Trophoblast cell (in vitro differentiated cells and primary cell): ENCODE data around the gene DAGLB.

Source experiments
- DNase-seq, 2 donors: peaks; one replicate each; pipeline ENCODE4 v3.0.0-alpha.2; 2016
- H2AFZ ChIP-seq: 2 replicates; pipeline ENCODE4 v1.6.1; 2013; ENCODE audit warnings: low read length, moderate library complexity, mild to moderate bottlenecking; ENCODE audit not compliant: insufficient read depth, poor library complexity
- H2AK5ac ChIP-seq: 2 replicates; pipeline ENCODE4 v1.6.1; 2013; ENCODE audit warnings: mild to moderate bottlenecking, low read length
- H2BK120ac ChIP-seq: 2 replicates; pipeline ENCODE4 v1.6.1; 2013; ENCODE audit warnings: low read length, mild to moderate bottlenecking, moderate library complexity; ENCODE audit not compliant: insufficient read depth, poor library complexity
- H2BK12ac ChIP-seq: 2 replicates; pipeline ENCODE4 v1.6.1; 2013; ENCODE audit warnings: mild to moderate bottlenecking, low read length, moderate library complexity
- H2BK5ac ChIP-seq: 2 replicates; pipeline ENCODE4 v1.6.1; 2013; ENCODE audit warnings: low read length, low read depth, moderate library complexity, mild to moderate bottlenecking; ENCODE audit not compliant: poor library complexity
- H3K14ac ChIP-seq: 2 replicates; pipeline ENCODE4 v1.6.1; 2013; ENCODE audit warnings: mild to moderate bottlenecking, low read length
- H3K18ac ChIP-seq: 2 replicates; pipeline ENCODE4 v1.6.1; 2013; ENCODE audit warnings: mild to moderate bottlenecking, low read length
- H3K23ac ChIP-seq: 2 replicates; pipeline ENCODE4 v1.6.1; 2013; ENCODE audit warnings: low read length
- H3K27ac ChIP-seq: 2 replicates; pipeline ENCODE4 v1.5.1; 2013; ENCODE audit warnings: low read depth, mild to moderate bottlenecking, inconsistent platforms, low read length, moderate library complexity
- H3K27me3 ChIP-seq: 2 replicates; pipeline ENCODE4 v1.6.1; 2013; ENCODE audit warnings: inconsistent platforms, mild to moderate bottlenecking, low read length, moderate library complexity; ENCODE audit not compliant: insufficient read depth
- H3K36me3 ChIP-seq, 2 experiments: 1 replicate in 1 of 2; 2 replicates in 1 of 2; pipeline ENCODE4 v1.6.1; 2013; ENCODE audit warnings: low read length in 2 of 2, mild to moderate bottlenecking in 2 of 2, moderate library complexity in 1 of 2; ENCODE audit not compliant: insufficient read depth in 2 of 2, control insufficient read depth in 1 of 2
- H3K4ac ChIP-seq: 2 replicates; pipeline ENCODE4 v1.6.1; 2013; ENCODE audit warnings: low read depth, mild to moderate bottlenecking, low read length, moderate library complexity
- H3K4me1 ChIP-seq, 2 experiments: 1 replicate in 1 of 2; 2 replicates in 1 of 2; pipeline ENCODE4 v1.6.1; 2013; ENCODE audit warnings: low read length in 2 of 2, mild to moderate bottlenecking in 2 of 2, moderate library complexity in 1 of 2; ENCODE audit not compliant: insufficient read depth in 2 of 2, control insufficient read depth in 1 of 2
- H3K4me2 ChIP-seq: 2 replicates; pipeline ENCODE4 v1.6.1; 2013; ENCODE audit warnings: inconsistent platforms, mild to moderate bottlenecking, low read length, moderate library complexity
- H3K4me3 ChIP-seq: 2 replicates; pipeline ENCODE4 v1.5.1; 2013; ENCODE audit warnings: mild to moderate bottlenecking, low read depth, low read length, inconsistent platforms
- H3K79me1 ChIP-seq: one replicate; pipeline ENCODE4 v1.6.1; 2013; ENCODE audit warnings: low read length
- H3K79me2 ChIP-seq: 2 replicates; pipeline ENCODE4 v1.6.1; 2013; ENCODE audit warnings: low read length, mild to moderate bottlenecking; ENCODE audit not compliant: control insufficient read depth, insufficient read depth, poor library complexity
- H3K9ac ChIP-seq: 2 replicates; pipeline ENCODE4 v1.6.1; 2013; ENCODE audit warnings: mild to moderate bottlenecking, low read length
- H3K9me3 ChIP-seq: 2 replicates; pipeline ENCODE4 v1.6.1; 2013; ENCODE audit warnings: low read depth, mild to moderate bottlenecking, control low read depth, inconsistent platforms, low read length; ENCODE audit not compliant: insufficient read depth
- H4K12ac ChIP-seq: 2 replicates; pipeline ENCODE4 v1.6.1; 2013; ENCODE audit warnings: low read depth, mild to moderate bottlenecking, low read length, moderate library complexity
- H4K8ac ChIP-seq: 2 replicates; pipeline ENCODE4 v1.6.1; 2013; ENCODE audit warnings: low read depth, mild to moderate bottlenecking, low read length, moderate library complexity
- H4K91ac ChIP-seq: one replicate; pipeline ENCODE4 v1.6.1; 2013; ENCODE audit warnings: low read depth, mild to moderate bottlenecking, low read length, moderate library complexity
- WGBS: extraction: QIAGEN DNeasy Blood & Tissue Kit; methylation state at CpG from one replicate; pipeline ENCODE4 v1.1.7; 2013; ENCODE audit warnings: missing lambda C conversion rate; ENCODE audit not compliant: insufficient read length, insufficient coverage; ENCODE audit errors: extremely low coverage; 5-methylcytosine and 5-hydroxymethylcytosine counted together

DAGLB gene

DNA sequence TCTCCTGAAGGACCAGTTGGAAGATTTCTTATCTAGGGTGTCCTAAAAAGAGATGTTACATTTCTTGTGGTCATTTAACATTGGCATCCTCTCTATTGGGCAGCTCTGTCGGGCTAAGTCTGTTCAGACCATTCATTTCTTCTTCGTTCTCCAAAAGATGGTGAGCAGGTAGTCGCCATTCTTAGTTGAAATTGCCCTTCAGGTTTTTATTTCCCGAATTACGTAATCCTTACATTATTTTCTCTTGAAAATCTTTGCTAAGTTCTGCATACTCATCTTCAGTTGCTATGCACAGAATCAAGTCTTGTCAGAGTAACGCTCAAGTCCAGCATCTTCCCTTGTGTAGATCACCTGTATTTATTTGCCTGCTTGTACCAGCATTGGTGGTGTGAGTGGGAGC, 53.6 kb downstream of the DAGLB start:
- Histone ChIP-seq H3K4me3 (no peak overlapping the region), H2AK5ac (no peak overlapping the region), H3K27me3 (no peaks in the 10 kb centered on the region), H2AFZ (no peak overlapping the region), H3K9ac (no peak overlapping the region), H3K4me2 (no peak overlapping the region), H2BK120ac (no peak overlapping the region), H3K4me1 (peaks cover 26 to 32% of the 10 kb centered on the region in 2 experiments), H4K8ac (no peak overlapping the region), H3K4ac (peak overlapping the region; percentile 87), H4K12ac (no peak overlapping the region), H3K36me3 (peaks cover 13 to 19% of the 10 kb centered on the region in 2 experiments), H3K23ac (no peak overlapping the region), H2BK12ac (no peak overlapping the region), H3K79me2 (peaks cover 14% of the 10 kb centered on the region), H3K27ac (peak overlapping the region; percentile 9), H3K9me3 (no peaks in the 10 kb centered on the region), H3K79me1 (peaks cover 2% of the 10 kb centered on the region), H3K18ac (no peak overlapping the region), H4K91ac (no peak overlapping the region), H2BK5ac (no peak overlapping the region), H3K14ac (peak overlapping the region; percentile 2)
- no CpG with 5 or more reads among the region's 6 CpGs for WGBS
- DNase-seq, result peak in 1 of 2 donors; percentile 58

DNA sequence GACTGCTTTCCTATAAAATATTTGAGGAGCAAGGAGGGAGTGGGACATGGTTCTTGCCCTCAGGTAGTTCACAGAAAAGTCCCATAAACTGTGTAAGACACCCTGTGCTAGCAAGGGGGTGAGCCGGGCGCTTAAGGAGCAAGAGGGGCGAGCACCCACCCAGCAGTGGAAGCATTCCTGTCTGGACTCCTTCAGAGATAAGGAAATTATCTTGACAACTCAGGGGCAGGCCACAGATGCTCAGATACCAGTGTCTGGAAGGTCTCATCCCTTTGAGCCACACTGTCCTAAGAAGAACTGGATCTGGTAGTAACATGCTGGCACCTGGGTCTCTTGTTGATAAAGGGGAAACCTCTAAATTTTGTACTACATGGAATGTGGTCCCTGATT, 54.1 kb downstream of the DAGLB start:
- Histone ChIP-seq H3K18ac (no peak overlapping the region), H3K27me3 (no peaks in the 10 kb centered on the region), H3K79me2 (peaks cover 14% of the 10 kb centered on the region), H2AFZ (no peak overlapping the region), H3K36me3 (peaks cover 16 to 22% of the 10 kb centered on the region in 2 experiments), H2BK5ac (no peak overlapping the region), H2AK5ac (no peak overlapping the region), H4K91ac (no peak overlapping the region), H3K23ac (no peak overlapping the region), H3K14ac (no peak overlapping the region), H2BK12ac (no peak overlapping the region), H4K12ac (no peak overlapping the region), H3K4me3 (no peak overlapping the region), H3K27ac (peak overlapping the region; percentile 5), H3K4me1 (peaks cover 23 to 28% of the 10 kb centered on the region in 2 experiments), H3K9me3 (no peaks in the 10 kb centered on the region), H4K8ac (no peak overlapping the region), H3K4me2 (no peak overlapping the region), H3K4ac (no peak overlapping the region), H2BK120ac (no peak overlapping the region), H3K9ac (no peak overlapping the region), H3K79me1 (no peaks in the 10 kb centered on the region)
- peak; percentile 60 to 70 for DNase-seq
- WGBS, result no CpG with 5 or more reads among the region's 3 CpGs

DNA sequence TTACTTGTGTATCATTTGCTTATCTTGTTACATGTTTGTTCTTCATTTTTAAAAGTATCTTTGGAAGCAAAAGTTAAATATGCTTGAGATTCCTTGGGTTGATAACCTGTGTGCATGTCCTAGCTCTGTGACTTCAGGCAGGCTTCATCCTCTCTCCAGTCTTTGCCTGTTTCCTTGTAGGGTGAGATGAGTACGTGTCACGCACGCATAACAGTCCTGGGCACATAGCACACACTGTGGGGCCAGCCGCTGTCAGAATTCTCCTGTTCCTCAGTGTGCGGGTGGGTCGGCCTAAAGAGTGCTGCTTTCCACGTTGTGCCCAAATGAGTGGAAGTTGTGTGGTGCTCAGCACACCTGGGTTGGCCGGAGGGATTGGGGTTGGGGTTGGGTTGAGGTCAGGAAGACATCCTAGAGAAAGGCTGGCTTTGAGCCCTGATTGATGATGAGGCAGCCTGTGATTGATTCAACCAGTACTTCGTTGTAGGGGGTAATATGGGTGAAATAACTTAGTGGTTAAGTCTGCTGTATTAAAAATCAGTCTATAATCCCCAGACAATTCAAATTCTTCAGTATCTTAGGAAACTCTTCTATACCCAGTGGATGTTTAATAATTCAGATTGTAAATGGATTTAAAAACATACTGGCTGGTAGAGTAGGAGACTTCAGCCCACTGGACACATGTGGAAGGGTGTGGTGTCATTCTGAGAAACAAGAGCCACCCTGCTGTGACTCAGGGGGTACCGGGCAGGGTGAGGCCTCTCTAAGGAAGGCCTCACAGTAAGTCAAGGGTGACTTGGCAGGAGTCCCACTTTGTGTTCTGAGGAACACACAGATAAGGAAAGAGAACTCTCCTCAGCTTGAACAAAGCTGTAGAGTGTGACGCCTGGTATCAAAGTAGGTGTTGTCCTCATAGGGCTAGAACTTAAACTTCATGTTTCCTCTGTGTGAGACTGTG, 54.8 kb downstream of the DAGLB start:
- Histone ChIP-seq H3K4me1 (peaks cover 21 to 25% of the 10 kb centered on the region in 2 experiments), H3K79me1 (no peaks in the 10 kb centered on the region), H3K23ac (peak overlapping the region; percentile 3), H3K9ac (no peak overlapping the region), H3K4ac (no peak overlapping the region), H3K9me3 (no peaks in the 10 kb centered on the region), H4K8ac (no peak overlapping the region), H3K27ac (peak overlapping the region; percentile 57), H3K18ac (no peak overlapping the region), H3K14ac (no peak overlapping the region), H2AK5ac (no peak overlapping the region), H2BK12ac (no peak overlapping the region), H3K79me2 (peaks cover 15% of the 10 kb centered on the region), H2AFZ (no peak overlapping the region), H4K12ac (no peak overlapping the region), H3K27me3 (no peaks in the 10 kb centered on the region), H3K4me2 (no peak overlapping the region), H3K4me3 (no peak overlapping the region), H2BK5ac (no peak overlapping the region), H3K36me3 (peaks cover 21 to 28% of the 10 kb centered on the region in 2 experiments), H4K91ac (no peak overlapping the region), H2BK120ac (no peak overlapping the region)
- WGBS, result no CpG with 5 or more reads among the region's 11 CpGs
- peak; percentile 71 to 84 for DNase-seq

GRCh38 chr7:6389728-6390127, 58.0 kb downstream of the DAGLB start:
- Histone ChIP-seq H3K9ac (no peak overlapping the region), H3K23ac (no peak overlapping the region), H2AK5ac (no peak overlapping the region), H3K9me3 (no peaks in the 10 kb centered on the region), H3K4me2 (no peak overlapping the region), H3K27ac (no peak overlapping the region), H2BK120ac (no peak overlapping the region), H3K4ac (no peak overlapping the region), H3K79me1 (peaks cover 4% of the 10 kb centered on the region), H3K18ac (no peak overlapping the region), H4K91ac (no peak overlapping the region), H3K4me3 (no peak overlapping the region), H3K4me1 (peaks cover 23 to 29% of the 10 kb centered on the region in 2 experiments), H3K79me2 (peaks cover 15% of the 10 kb centered on the region), H3K36me3 (peaks cover 25 to 26% of the 10 kb centered on the region in 2 experiments), H2BK12ac (no peak overlapping the region), H3K27me3 (no peaks in the 10 kb centered on the region), H4K8ac (no peak overlapping the region), H2BK5ac (no peak overlapping the region), H4K12ac (no peak overlapping the region), H2AFZ (no peak overlapping the region), H3K14ac (no peak overlapping the region)
- no peak for DNase-seq
- no CpG with 5 or more reads among the region's 2 CpGs for WGBS
